ENCODE results near the gene ARHGAP11B.
"Not testable (repeated sequence)": the region's sequence is repeated elsewhere in the genome, so short reads cannot be mapped to it uniquely, and the experiment has no call there.

ARHGAP11B gene

DNA sequence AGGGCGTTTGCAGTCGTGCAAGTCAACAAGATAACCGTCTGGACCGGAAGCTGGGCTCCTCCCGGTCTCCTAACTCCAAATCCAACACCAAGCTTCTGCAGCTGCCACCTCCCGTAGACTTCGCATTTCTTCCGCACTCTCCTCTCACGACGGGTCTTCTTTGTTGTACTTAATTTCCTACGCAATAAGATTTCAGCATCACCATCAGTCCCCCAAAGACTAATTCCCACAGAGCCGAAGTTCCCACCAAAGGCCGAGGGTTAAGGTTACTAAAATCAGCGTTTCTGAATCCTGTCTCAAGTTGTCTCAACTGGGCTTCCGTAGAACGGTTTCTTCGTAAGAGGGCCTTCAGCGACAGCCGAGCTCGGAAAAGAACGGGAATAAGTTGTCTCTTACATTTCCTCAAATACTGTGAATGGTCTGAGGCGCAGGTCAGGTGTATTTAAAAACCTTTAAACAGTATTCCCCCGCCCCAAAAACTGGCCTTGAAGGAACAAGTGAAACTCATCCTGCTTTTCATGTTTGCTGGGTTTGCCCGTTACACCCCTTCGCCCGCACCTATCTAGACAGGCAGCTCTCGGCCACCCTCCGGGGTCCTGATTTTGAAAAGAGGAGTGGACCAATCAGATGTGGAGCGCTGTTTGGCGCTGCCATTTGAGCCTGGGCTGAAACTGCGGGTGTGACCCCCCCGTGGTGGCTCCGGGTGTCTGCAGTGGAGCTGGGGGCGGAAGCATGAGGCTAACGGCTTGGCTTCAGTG lies at the start of gene ARHGAP11B:
Gene ARHGAP11B (plus strand): TSS at position 693 of the 758 bp plus-strand sequence.
- peak; percentile 92 for DNase-seq (ENCODE audit: low read depth)

DNA sequence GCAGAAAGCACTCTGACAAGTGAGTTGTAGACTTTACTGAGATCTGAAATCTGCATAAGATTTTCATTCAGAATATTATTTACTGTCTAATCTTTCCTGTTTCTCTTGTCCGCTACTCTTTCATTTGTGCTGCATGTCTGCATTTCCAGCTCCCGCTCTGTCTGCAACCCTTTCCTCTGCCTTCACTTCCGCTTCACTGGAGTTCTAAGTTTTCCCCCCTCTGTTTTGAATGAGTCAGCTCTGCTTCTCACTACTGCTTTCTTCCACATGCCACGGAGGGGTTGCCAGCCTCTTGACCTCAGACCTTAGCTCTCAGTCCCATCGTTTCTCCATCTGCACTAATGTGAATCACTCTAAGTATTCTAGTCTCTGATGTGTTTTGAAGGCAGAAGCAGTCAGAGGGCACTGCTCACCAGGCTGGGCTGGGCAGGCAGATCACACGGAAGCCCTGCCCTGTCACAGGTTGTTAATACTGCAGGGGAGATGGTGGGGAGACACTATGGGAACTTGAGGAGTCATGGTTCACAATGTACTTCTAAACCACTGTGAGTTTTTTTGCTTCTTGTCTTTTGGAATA lies 46.4 kb upstream of the ARHGAP11B start:
- DNase-seq (ENCODE audit: low read depth): not testable (repeated sequence)

DNA sequence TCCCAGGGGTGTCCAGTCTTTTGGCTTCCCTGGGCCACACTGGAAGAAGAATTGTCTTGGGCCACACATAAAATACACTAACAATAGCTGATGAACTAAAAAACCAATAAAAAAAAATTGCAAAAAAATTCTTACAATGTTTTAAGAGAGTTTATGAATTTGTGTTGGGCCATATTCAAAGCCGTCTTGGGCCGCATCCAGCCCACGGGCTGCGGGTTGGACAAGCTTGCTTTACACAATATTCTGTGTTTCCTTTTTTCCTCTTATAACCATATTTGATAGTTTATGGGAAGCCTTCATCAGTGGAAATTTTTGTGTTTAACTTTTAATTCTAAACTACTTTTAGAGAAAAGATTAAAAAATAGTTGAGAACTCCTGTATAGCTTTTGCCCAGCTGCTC lies 45.2 kb upstream of the ARHGAP11B start:
- not testable (repeated sequence) for DNase-seq (ENCODE audit: low read depth)

DNA sequence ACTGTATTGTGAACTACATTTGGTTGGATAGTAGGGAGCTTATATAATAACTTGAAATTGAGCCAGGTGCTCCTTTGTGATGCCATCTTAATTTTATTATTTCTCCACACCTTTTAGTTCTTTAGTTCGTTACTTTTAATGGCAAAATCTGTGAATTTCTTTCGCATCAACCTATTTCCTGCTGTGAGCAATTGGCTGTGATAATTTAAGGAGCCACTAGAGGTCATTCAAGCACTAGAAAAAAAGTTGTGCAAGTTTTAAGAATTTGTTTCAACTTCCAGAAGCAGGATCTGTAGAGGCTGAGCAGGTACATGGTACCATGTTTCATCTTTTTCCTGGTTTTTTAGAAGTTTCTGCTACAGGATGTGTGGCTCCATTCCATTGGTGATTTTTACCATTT lies 27.0 kb upstream of the ARHGAP11B start:
- DNase-seq (ENCODE audit: low read depth): not testable (repeated sequence)

DNA sequence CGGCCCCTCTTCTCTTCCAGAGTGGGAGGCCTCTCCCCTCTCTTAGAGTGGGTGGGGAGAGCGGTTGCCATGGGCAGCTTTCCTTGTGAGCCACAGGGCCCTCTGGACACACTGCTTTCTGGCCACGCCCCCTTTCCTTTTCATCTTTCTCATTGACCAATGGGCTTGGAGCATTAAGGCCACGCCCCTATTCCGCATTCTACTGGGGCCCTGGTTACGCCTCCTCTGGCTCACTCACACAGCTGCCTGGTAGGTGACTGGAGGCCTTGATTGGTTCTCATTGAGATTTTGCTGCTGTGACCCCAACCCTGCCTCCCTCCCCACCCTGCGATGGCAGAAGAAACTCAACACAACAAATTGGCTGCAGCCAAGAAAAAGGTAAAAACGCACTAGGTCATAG lies 22.1 kb upstream of the ARHGAP11B start, which contains the start of gene GOLGA8H:
Gene GOLGA8H (plus strand): TSS at position 233 of the 400 bp plus-strand sequence. CDS start 98 bp downstream, at position 331.
- not testable (repeated sequence) for DNase-seq (ENCODE audit: low read depth)

DNA sequence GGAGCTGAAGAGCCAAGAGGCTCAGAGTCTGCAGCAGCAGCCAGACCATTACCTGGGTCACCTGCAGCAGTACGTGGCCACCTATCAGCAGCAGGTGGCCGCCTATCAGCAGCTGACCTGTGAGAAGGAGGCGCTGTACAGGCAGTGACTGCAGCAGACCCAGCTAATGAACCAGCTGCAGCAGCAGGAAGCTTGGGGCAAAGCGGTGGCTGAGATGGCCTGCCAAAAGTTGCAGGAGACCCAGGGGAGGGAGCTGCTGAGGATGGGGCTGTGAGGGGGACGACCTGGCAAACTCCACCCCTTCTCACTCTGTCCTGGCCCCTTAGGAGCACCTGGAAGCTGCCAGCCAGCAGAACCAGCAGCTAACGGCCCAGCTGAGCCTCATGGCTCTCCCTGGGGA lies 13.7 kb upstream of the ARHGAP11B start:
- DNase-seq (ENCODE audit: low read depth): not testable (repeated sequence)

DNA sequence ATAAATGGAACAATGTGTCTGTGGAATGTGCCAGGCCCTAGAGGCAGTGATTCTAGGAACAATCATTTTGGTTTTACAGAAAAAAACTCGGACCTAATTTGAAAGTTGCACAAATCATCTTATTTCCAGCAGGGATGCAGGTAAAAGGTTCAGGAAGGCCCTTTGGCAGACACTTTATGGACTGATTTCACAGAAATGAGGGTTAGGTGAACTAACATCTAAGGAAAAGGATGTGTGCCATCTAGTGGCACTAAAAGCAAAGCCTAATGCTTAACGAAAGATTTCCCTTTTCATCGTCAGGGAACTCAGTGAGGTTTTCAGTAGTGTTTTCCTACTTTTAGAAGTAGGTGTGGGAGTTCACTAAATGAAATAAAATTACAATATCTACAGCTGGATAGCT lies 4.6 kb upstream of the ARHGAP11B start:
- not testable (repeated sequence) for DNase-seq (ENCODE audit: low read depth)

DNA sequence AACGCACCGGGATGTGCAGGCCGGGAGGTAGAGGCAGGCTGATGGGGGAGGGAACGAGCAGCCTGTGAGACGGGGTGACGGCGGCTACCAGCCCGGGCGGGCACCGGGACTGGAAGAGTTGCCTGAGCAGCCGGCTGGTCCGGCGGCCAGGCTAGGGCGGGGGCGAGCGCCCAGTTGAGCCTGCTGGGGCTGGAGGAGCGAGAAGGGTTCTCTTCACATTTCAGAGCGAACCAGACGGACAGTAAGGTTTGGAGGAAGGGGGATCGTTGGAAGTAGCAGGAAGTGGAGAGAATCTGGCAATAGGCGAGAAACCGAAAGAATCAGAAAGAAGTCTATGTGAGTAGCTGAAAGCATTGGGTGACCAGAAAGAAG lies 252 bp downstream of the ARHGAP11B start:
- not testable (repeated sequence) for DNase-seq (ENCODE audit: low read depth)

DNA sequence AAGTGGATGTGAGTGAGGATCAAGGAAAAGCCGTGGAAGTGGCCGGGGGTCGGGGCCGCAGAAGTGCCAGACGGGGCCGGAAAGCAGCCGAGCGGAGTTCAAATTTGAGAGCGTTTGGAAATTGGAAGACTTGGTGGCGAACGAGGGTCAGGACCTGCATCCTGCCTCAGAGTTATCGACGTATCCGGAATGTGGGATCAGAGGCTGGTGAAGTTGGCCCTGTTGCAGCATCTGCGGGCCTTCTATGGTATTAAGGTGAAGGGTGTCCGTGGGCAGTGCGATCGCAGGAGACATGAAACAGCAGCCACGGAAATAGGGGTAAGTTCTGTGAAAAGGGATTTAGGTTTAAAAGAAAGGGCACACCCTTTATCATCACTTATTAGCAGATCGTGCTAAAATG lies 704 bp downstream of the ARHGAP11B start:
- not testable (repeated sequence) for DNase-seq (ENCODE audit: low read depth)

DNA sequence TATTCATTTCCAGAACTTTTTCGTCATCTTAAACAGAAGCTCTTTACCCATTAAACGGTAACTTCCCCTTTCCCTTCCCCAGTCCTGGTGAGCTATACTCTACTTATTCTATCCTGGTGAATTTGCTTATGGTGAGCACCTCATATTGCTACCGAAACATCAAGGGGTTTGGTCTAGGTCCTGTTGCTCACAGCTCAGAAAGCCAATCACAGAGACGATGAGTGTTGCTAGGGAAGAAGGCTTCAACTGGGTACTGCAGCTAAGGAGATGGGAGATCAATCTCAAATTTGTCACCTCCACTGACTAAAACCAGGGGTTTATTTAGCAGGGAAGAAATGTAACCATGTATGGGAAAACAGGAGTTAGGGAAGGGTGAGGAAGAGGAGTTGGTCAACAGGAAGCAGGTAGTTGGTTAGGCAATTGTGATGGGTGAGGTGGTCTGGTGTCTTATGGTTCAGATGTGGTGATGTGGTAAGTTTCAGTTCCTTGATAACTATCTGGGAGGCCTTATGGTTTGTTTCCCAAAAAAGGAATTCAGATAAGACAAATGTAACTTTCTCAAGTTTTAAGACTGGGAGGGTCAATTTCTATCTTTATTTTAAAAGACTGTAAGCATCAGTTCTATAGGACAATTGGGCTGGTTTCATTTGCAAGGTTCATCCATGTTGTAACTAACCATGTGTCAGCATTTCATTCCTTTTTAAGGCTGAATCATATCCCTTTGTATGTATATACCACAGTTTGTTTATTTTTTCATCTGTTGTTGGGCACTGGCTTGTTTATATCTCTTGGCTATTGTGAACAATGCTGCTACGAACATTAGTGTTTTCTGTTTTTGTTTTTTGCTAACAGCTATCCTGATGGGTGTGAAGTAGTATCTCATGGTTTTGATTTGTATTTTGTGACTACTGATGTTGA lies 24.3 kb downstream of the ARHGAP11B start:
- no peak for DNase-seq (ENCODE audit: low read depth)

DNA sequence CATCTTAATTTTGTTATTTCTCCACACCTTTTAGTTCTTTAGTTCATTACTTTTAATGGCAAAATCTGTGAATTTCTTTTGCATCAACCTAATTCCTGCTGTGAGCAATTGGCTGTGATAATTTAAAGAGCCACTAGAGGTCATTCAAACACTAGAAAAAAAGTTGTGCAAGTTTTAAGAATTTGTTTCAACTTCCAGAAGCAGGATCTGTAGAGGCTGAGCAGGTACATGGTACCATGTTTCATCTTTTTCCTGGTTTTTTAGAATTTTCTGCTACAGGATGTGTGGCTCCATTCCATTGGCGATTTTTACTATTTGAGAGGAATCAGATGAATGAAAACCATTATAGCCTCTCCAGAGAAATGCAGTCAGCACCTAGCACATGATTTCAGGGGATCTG lies 35.2 kb downstream of the ARHGAP11B start:
- not testable (repeated sequence) for DNase-seq (ENCODE audit: low read depth)

DNA sequence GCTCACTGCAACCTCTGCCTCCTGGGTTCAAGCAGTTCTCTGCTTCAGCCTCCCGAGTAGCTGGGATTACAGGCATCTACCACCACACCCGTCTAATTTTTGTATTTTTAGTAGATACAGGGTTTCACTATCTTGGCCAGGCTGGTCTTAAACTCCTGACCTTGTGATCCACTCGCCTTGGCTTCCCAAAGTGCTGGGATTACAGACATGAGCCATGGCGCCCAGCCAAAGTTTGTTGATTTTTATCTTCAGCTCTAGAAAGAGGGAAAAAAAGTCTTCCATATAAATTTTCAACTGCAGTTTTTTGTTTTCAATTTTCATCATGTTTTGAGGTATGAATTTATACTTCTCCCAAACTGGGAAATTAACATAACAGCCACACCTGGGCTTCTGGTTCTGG lies 43.7 kb downstream of the ARHGAP11B start:
- not testable (repeated sequence) for DNase-seq (ENCODE audit: low read depth)

DNA sequence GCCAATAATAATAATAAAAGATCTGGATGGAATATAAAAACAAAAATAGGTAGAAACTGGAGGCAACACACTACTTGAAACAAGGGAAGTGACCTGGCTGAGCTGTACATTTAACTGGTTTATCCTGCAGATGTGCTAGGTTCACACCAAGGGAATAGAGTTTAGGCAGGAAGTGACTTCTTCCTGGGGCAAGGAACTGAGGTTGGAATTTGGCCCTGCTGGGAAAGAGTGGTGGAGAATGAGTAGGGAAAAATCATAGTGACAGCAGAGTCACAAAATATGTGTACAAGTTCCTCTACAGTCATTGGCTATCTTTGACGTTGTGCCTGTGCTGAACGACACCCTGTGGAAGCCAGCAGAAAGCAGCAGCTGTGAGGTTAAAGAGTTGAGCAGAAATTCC lies 44.1 kb downstream of the ARHGAP11B start:
- DNase-seq (ENCODE audit: low read depth): peak; percentile 5

DNA sequence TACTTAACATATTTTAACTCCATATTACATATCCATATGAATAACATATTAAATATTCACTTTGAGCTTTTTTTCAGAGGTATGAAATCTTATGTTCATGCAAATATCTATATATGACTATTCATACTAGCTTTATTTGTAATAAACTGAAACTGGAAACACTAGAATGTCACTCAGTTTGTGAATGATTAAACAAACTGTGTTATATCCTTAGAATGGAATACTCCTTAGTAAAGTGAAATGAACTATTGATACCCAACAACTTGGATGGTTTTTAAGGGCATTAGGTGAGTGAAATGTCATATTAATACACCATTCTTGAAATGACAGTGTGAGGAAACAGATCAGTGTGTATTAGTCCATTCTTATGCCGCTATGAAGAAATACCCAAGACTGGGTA lies 45.4 kb downstream of the ARHGAP11B start:
- no peak for DNase-seq (ENCODE audit: low read depth)

DNA sequence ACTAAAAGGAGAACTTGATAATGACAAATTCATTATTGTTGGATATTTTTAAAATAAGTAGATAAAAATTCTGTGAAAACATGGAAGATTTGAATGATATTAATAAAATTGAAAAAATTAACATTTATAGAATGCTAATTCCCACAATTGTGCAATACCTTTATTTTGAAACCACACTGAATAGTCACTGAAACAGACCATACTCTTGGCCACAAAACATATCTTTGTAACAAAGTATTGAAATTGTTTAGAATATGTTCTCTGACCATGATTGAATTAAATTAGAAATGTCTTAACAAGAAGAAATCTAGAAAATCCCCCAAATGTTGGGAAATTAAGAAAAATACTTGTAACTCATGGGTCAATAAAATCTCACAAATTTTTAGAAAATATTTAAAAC lies 49.2 kb downstream of the ARHGAP11B start:
- DNase-seq (ENCODE audit: low read depth): no peak

DNA sequence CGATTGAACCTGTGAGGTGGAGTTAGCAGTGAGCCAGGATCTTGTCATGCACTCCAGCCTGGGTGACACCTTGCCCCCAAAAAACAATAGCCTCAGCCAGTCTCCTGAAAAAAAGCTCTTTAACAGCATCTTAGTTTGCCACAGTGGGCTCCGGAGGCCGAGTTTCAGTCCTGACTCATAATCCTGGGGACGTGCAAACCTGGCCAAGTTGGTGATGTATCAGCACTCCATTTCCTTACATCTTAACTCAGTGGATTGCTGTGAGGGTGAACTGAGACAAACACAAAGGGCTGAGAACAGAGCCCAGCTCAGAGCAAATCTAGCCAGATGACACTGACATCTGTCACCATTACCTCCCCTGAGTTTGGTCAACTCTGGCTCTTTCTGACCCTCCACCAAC lies 50.0 kb downstream of the ARHGAP11B start:
- DNase-seq (ENCODE audit: low read depth): not testable (repeated sequence)

DNA sequence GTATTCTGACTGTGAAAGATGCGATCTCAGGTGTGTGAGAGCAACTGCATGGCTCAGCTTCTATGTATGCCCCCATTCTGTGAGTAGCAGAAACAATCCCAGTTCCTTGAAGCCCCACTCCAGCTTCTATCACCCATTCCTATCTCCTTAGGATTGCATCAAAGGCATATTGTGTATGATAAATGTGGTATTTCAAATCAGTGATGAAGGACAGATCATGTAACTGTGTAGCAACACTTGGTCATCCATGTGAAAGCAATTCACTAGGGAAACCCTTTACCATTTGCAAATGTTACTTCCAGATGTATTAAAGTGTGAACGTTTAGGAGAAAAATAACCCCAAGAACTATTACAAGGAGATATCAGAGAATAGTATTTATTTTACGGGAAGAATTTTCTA lies 55.1 kb downstream of the ARHGAP11B start:
- DNase-seq (ENCODE audit: low read depth): not testable (repeated sequence)

DNA sequence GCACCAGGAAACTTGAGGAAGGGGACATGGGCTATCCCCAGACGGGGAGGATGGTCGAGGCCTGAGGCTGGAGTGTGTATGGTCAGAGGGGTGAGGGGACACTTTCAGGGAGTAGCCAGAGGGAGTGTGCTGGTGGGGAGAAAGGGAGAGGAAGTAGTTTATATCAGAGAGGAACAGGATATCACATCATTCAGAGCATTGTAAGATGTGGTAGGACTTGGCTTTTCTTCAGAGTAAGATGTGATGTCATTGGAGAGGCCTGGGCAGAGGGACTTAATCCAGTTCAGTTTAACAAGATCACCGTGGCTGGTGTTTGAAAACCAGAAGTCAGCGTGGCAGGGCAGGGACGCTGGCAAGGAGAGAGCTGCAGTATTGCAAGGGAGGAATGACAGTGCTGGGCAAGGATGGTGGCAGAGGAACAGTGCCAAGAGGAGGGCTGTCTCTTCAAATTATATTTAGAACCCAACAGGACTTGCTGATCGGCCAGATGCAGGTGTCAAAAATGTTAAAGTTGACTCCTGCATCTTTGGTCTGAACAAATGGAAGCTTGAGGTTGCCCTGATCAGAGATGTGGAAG lies 59.9 kb downstream of the ARHGAP11B start:
- DNase-seq (ENCODE audit: low read depth): not testable (repeated sequence)

DNA sequence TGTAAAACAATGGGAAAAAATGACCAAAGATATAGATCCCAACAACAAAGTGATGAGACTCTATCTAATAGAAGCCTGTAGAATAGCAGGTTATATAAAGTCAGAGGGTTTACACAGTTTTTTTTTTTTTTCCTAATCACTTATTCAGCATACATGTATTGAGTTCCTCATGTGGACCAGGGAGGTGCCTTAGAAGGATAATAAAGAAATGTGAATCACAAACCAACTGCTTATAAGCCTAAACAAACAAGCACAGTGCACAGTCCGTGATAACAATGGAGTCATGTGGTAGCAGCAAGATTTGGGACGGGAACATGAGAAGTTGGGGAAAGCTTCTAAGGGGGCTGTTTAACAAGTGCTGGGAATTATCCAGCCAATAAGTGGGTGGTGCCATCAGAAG lies 60.7 kb downstream of the ARHGAP11B start:
- DNase-seq (ENCODE audit: low read depth): not testable (repeated sequence)
